Trophoblast cell (in vitro differentiated cells and primary cell): ENCODE measurements around the gene ATP8B2.

Experiments used
- DNase-seq, 2 donors: peaks; one replicate each; pipeline ENCODE4 v3.0.0-alpha.2; 2016
- H2AFZ ChIP-seq: 2 replicates; pipeline ENCODE4 v1.6.1; 2013; ENCODE audit warnings: low read length, moderate library complexity, mild to moderate bottlenecking; ENCODE audit not compliant: insufficient read depth, poor library complexity
- H2AK5ac ChIP-seq: 2 replicates; pipeline ENCODE4 v1.6.1; 2013; ENCODE audit warnings: mild to moderate bottlenecking, low read length
- H2BK120ac ChIP-seq: 2 replicates; pipeline ENCODE4 v1.6.1; 2013; ENCODE audit warnings: low read length, mild to moderate bottlenecking, moderate library complexity; ENCODE audit not compliant: insufficient read depth, poor library complexity
- H2BK12ac ChIP-seq: 2 replicates; pipeline ENCODE4 v1.6.1; 2013; ENCODE audit warnings: mild to moderate bottlenecking, low read length, moderate library complexity
- H2BK5ac ChIP-seq: 2 replicates; pipeline ENCODE4 v1.6.1; 2013; ENCODE audit warnings: low read length, low read depth, moderate library complexity, mild to moderate bottlenecking; ENCODE audit not compliant: poor library complexity
- H3K14ac ChIP-seq: 2 replicates; pipeline ENCODE4 v1.6.1; 2013; ENCODE audit warnings: mild to moderate bottlenecking, low read length
- H3K18ac ChIP-seq: 2 replicates; pipeline ENCODE4 v1.6.1; 2013; ENCODE audit warnings: mild to moderate bottlenecking, low read length
- H3K23ac ChIP-seq: 2 replicates; pipeline ENCODE4 v1.6.1; 2013; ENCODE audit warnings: low read length
- H3K27ac ChIP-seq: 2 replicates; pipeline ENCODE4 v1.5.1; 2013; ENCODE audit warnings: low read depth, mild to moderate bottlenecking, inconsistent platforms, low read length, moderate library complexity
- H3K27me3 ChIP-seq: 2 replicates; pipeline ENCODE4 v1.6.1; 2013; ENCODE audit warnings: inconsistent platforms, mild to moderate bottlenecking, low read length, moderate library complexity; ENCODE audit not compliant: insufficient read depth
- H3K36me3 ChIP-seq, 2 experiments: 1 replicate in 1 of 2; 2 replicates in 1 of 2; pipeline ENCODE4 v1.6.1; 2013; ENCODE audit warnings: low read length in 2 of 2, mild to moderate bottlenecking in 2 of 2, moderate library complexity in 1 of 2; ENCODE audit not compliant: insufficient read depth in 2 of 2, control insufficient read depth in 1 of 2
- H3K4ac ChIP-seq: 2 replicates; pipeline ENCODE4 v1.6.1; 2013; ENCODE audit warnings: low read depth, mild to moderate bottlenecking, low read length, moderate library complexity
- H3K4me1 ChIP-seq, 2 experiments: 1 replicate in 1 of 2; 2 replicates in 1 of 2; pipeline ENCODE4 v1.6.1; 2013; ENCODE audit warnings: low read length in 2 of 2, mild to moderate bottlenecking in 2 of 2, moderate library complexity in 1 of 2; ENCODE audit not compliant: insufficient read depth in 2 of 2, control insufficient read depth in 1 of 2
- H3K4me2 ChIP-seq: 2 replicates; pipeline ENCODE4 v1.6.1; 2013; ENCODE audit warnings: inconsistent platforms, mild to moderate bottlenecking, low read length, moderate library complexity
- H3K4me3 ChIP-seq: 2 replicates; pipeline ENCODE4 v1.5.1; 2013; ENCODE audit warnings: mild to moderate bottlenecking, low read depth, low read length, inconsistent platforms
- H3K79me1 ChIP-seq: one replicate; pipeline ENCODE4 v1.6.1; 2013; ENCODE audit warnings: low read length
- H3K79me2 ChIP-seq: 2 replicates; pipeline ENCODE4 v1.6.1; 2013; ENCODE audit warnings: low read length, mild to moderate bottlenecking; ENCODE audit not compliant: control insufficient read depth, insufficient read depth, poor library complexity
- H3K9ac ChIP-seq: 2 replicates; pipeline ENCODE4 v1.6.1; 2013; ENCODE audit warnings: mild to moderate bottlenecking, low read length
- H3K9me3 ChIP-seq: 2 replicates; pipeline ENCODE4 v1.6.1; 2013; ENCODE audit warnings: low read depth, mild to moderate bottlenecking, control low read depth, inconsistent platforms, low read length; ENCODE audit not compliant: insufficient read depth
- H4K12ac ChIP-seq: 2 replicates; pipeline ENCODE4 v1.6.1; 2013; ENCODE audit warnings: low read depth, mild to moderate bottlenecking, low read length, moderate library complexity
- H4K8ac ChIP-seq: 2 replicates; pipeline ENCODE4 v1.6.1; 2013; ENCODE audit warnings: low read depth, mild to moderate bottlenecking, low read length, moderate library complexity
- H4K91ac ChIP-seq: one replicate; pipeline ENCODE4 v1.6.1; 2013; ENCODE audit warnings: low read depth, mild to moderate bottlenecking, low read length, moderate library complexity
- WGBS: extraction: QIAGEN DNeasy Blood & Tissue Kit; methylation state at CpG from one replicate; pipeline ENCODE4 v1.1.7; 2013; ENCODE audit warnings: missing lambda C conversion rate; ENCODE audit not compliant: insufficient read length, insufficient coverage; ENCODE audit errors: extremely low coverage; 5-methylcytosine and 5-hydroxymethylcytosine counted together

The ATP8B2 gene

DNA sequence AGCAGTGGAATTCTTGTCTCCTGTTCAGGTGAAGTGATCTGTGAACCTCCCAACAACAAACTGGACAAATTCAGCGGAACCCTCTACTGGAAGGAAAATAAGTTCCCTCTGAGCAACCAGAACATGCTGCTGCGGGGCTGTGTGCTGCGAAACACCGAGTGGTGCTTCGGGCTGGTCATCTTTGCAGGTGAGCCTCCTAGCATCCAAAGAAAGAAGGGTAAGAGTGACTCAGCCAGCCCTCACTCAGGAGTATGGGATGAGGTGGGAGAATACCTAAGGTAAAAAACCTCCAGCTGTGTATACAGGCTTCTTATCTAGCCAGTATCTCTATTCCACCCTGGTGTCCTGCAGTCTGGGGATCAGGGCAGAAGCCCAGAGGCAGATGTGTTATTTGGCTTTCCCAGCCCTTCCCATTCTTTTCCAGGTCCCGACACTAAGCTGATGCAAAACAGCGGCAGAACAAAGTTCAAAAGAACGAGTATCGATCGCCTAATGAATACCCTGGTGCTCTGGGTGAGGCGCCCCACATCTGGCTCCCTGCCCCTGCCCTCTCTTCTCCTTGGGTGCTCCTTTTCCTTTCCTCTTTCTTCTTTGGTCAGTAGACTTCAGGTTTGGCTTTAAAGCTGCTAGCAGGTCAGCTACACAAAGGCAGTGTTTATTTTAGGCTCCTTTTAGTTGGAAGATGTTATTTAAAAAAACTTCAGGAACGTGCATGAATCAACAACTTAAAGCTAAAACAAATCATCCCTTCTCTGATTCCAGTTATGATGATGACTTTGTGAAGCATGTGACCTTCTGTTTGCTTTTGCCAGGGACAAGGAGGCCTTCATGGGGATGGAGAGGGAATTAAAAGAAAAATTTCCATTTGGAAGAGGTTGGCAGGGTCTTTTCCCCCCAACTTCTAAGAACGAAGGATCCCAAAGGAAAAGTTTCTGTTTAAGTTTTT, 9.0 kb downstream of the ATP8B2 start:
- H2BK5ac ChIP-seq = no peak overlapping the region
- no peak overlapping the region for H4K91ac ChIP-seq
- H2AK5ac ChIP-seq = no peak overlapping the region
- H2BK12ac ChIP-seq = no peak overlapping the region
- no peak overlapping the region for H3K27ac ChIP-seq
- H3K79me1 ChIP-seq = no peaks in the 10 kb centered on the region
- H3K18ac ChIP-seq = no peak overlapping the region
- H3K14ac ChIP-seq = no peak overlapping the region
- no peaks in the 10 kb centered on the region for H3K79me2 ChIP-seq
- H3K23ac ChIP-seq = no peak overlapping the region
- no CpG with 5 or more reads among the region's 13 CpGs for WGBS
- H2AFZ ChIP-seq = no peak overlapping the region
- no peaks in the 10 kb centered on the region for H3K4me1 ChIP-seq
- H3K27me3 ChIP-seq = no peaks in the 10 kb centered on the region
- no peak overlapping the region for H3K4me3 ChIP-seq
- peaks cover 13 to 24% of the 10 kb centered on the region in 2 experiments for H3K36me3 ChIP-seq
- no peak overlapping the region for H2BK120ac ChIP-seq
- H3K9ac ChIP-seq = no peak overlapping the region
- no peak overlapping the region for H4K12ac ChIP-seq
- no peaks in the 10 kb centered on the region for H3K9me3 ChIP-seq
- H3K4ac ChIP-seq = no peak overlapping the region
- no peak overlapping the region for H3K4me2 ChIP-seq
- peak; percentile 76 to 80 for DNase-seq
- no peak overlapping the region for H4K8ac ChIP-seq

GRCh38 chr1:154335025-154335714, 9.8 kb downstream of the ATP8B2 start:
- no peak overlapping the region for H2AK5ac ChIP-seq
- no peak overlapping the region for H2BK120ac ChIP-seq
- no CpG with 5 or more reads among the region's 11 CpGs for WGBS
- H3K79me2 ChIP-seq = no peaks in the 10 kb centered on the region
- no peak overlapping the region for H3K4me3 ChIP-seq
- H2BK12ac ChIP-seq = no peak overlapping the region
- no peak overlapping the region for H3K4ac ChIP-seq
- no peak overlapping the region for H2AFZ ChIP-seq
- no peak overlapping the region for H4K8ac ChIP-seq
- no peak overlapping the region for H3K4me2 ChIP-seq
- H3K14ac ChIP-seq = no peak overlapping the region
- no peaks in the 10 kb centered on the region for H3K9me3 ChIP-seq
- no peaks in the 10 kb centered on the region for H3K79me1 ChIP-seq
- DNase-seq = peak; percentile 67 to 90
- no peak overlapping the region for H3K9ac ChIP-seq
- no peaks in the 10 kb centered on the region for H3K27me3 ChIP-seq
- no peaks in the 10 kb centered on the region for H3K4me1 ChIP-seq
- peaks cover 18 to 24% of the 10 kb centered on the region in 2 experiments for H3K36me3 ChIP-seq
- no peak overlapping the region for H3K27ac ChIP-seq
- no peak overlapping the region for H4K91ac ChIP-seq
- peak overlapping the region; percentile 59 for H4K12ac ChIP-seq
- H2BK5ac ChIP-seq = no peak overlapping the region
- no peak overlapping the region for H3K23ac ChIP-seq
- H3K18ac ChIP-seq = no peak overlapping the region

- no peak overlapping the region for H3K9ac ChIP-seq
- H4K8ac ChIP-seq = no peak overlapping the region
- H3K14ac ChIP-seq = no peak overlapping the region
- no peaks in the 10 kb centered on the region for H3K79me2 ChIP-seq
- no peaks in the 10 kb centered on the region for H3K27me3 ChIP-seq
- H3K4ac ChIP-seq = no peak overlapping the region
- H3K27ac ChIP-seq = no peak overlapping the region
- H3K79me1 ChIP-seq = no peaks in the 10 kb centered on the region
- H4K12ac ChIP-seq = no peak overlapping the region
- no peak overlapping the region for H4K91ac ChIP-seq
- no CpG with 5 or more reads among the region's 8 CpGs for WGBS
- H2BK5ac ChIP-seq = no peak overlapping the region
- no peaks in the 10 kb centered on the region for H3K4me1 ChIP-seq
- H2AFZ ChIP-seq = no peak overlapping the region
- no peak overlapping the region for H3K23ac ChIP-seq
- no peak overlapping the region for H2BK120ac ChIP-seq
- H3K4me2 ChIP-seq = no peak overlapping the region
- no peak for DNase-seq
- H3K36me3 ChIP-seq = peaks cover 26 to 29% of the 10 kb centered on the region in 2 experiments
- no peak overlapping the region for H2AK5ac ChIP-seq
- no peak overlapping the region for H3K4me3 ChIP-seq
- H3K9me3 ChIP-seq = no peaks in the 10 kb centered on the region
- no peak overlapping the region for H3K18ac ChIP-seq
- H2BK12ac ChIP-seq = no peak overlapping the region
Measured at GRCh38 chr1:154337253-154337894, 12.0 kb downstream of the ATP8B2 start.

GRCh38 chr1:154338875-154339274, 13.6 kb downstream of the ATP8B2 start:
- no CpG with 5 or more reads among the region's 2 CpGs for WGBS

More at GRCh38 chr1:154338875-154339274, 13.6 kb downstream of the ATP8B2 start:
- H4K91ac ChIP-seq = no peak overlapping the region
- no peak overlapping the region for H3K14ac ChIP-seq
- H3K4me1 ChIP-seq = no peaks in the 10 kb centered on the region
- no peak overlapping the region for H2BK5ac ChIP-seq
- no peaks in the 10 kb centered on the region for H3K79me2 ChIP-seq
- no peak for DNase-seq
- H3K9ac ChIP-seq = no peak overlapping the region
- peaks cover 37 to 38% of the 10 kb centered on the region in 2 experiments for H3K36me3 ChIP-seq
- H3K79me1 ChIP-seq = no peaks in the 10 kb centered on the region
- H2BK12ac ChIP-seq = no peak overlapping the region
- H3K4me3 ChIP-seq = no peak overlapping the region
- H3K9me3 ChIP-seq = peaks cover 1% of the 10 kb centered on the region
- no peak overlapping the region for H3K27ac ChIP-seq
- H4K8ac ChIP-seq = no peak overlapping the region
- H4K12ac ChIP-seq = no peak overlapping the region
- no peaks in the 10 kb centered on the region for H3K27me3 ChIP-seq
- no peak overlapping the region for H3K4ac ChIP-seq
- H3K18ac ChIP-seq = no peak overlapping the region
- no peak overlapping the region for H2BK120ac ChIP-seq
- no peak overlapping the region for H3K23ac ChIP-seq
- no peak overlapping the region for H3K4me2 ChIP-seq
- H2AFZ ChIP-seq = no peak overlapping the region
- no peak overlapping the region for H2AK5ac ChIP-seq
